Mucosa of descending colon (tissue), 3 donors: ENCODE data around the gene TROAP. TPM values are rescaled to one million over a fixed set of nuclear protein-coding genes. Genes with fewer than 3 reads are reported as not detected.

ENCODE experiments used
- ATAC-seq: fragments of 200-7000 bp; cut with Tn5 transposase; one replicate; pipeline ENCODE4 v1.9.1; 2020; ENCODE audit warnings: mild to moderate bottlenecking, moderate library complexity
- DNase-seq, 3 donors: peaks; one replicate each; pipeline ENCODE4 v3.0.0-alpha.2; 2020
- H3K36me3 ChIP-seq: fragments of 200-600 bp; one replicate; pipeline ENCODE4 v1.8.0; 2021; ENCODE audit warnings: low read depth, mild to moderate bottlenecking
- H3K4me1 ChIP-seq: fragments of 200-600 bp; one replicate; pipeline ENCODE4 v1.8.0; 2021; ENCODE audit warnings: low read depth, mild to moderate bottlenecking
- H3K4me3 ChIP-seq: fragments of 200-600 bp; one replicate; pipeline ENCODE4 v1.8.0; 2021; ENCODE audit warnings: mild to moderate bottlenecking
- H3K9me3 ChIP-seq: fragments of 200-600 bp; one replicate; pipeline ENCODE4 v1.8.0; 2021; ENCODE audit warnings: mild to moderate bottlenecking
- CTCF ChIP-seq: fragments of 200-600 bp; IDR thresholded peaks from one replicate; pipeline ENCODE4 v1.8.0; 2022; ENCODE audit warnings: antibody characterized with exemption, mild to moderate bottlenecking
- intact Hi-C, 2 donors: fragments of 100-400 bp; cut with DNase I in 1 of 2; cut with micrococcal nuclease in 1 of 2; formaldehyde crosslinking; loops; one replicate each; pipeline versions ENCODE4 v1.11.0 to v1.11.1; 2022; cut with DNase I, micrococcal nuclease
- total RNA-seq, 3 donors: library from RNA; stranded (reverse); fragmentation: NEBNext Ultra II Directional in 2 of 3; extraction: Animal tissue kit (Norgen Biotek cat#: 25700) in 2 of 3; gene quantifications; one replicate each; pipeline versions ENCODE4 v1.2.1 to v1.2.4, GENCODE V29; 2021 to 2023
- donor health status: DM: no; HTN: no; CAD: no; lungs with moderate emphysema.
- donor health status: DM: no; HTN: no; CAD: no.
- donor health status: DM: no; HTN: yes; CAD: no.

Gene TROAP
- total RNA-seq, 3 donors from 2014 or later = 4.4 to 18.8 (median 5.8) TPM

DNA sequence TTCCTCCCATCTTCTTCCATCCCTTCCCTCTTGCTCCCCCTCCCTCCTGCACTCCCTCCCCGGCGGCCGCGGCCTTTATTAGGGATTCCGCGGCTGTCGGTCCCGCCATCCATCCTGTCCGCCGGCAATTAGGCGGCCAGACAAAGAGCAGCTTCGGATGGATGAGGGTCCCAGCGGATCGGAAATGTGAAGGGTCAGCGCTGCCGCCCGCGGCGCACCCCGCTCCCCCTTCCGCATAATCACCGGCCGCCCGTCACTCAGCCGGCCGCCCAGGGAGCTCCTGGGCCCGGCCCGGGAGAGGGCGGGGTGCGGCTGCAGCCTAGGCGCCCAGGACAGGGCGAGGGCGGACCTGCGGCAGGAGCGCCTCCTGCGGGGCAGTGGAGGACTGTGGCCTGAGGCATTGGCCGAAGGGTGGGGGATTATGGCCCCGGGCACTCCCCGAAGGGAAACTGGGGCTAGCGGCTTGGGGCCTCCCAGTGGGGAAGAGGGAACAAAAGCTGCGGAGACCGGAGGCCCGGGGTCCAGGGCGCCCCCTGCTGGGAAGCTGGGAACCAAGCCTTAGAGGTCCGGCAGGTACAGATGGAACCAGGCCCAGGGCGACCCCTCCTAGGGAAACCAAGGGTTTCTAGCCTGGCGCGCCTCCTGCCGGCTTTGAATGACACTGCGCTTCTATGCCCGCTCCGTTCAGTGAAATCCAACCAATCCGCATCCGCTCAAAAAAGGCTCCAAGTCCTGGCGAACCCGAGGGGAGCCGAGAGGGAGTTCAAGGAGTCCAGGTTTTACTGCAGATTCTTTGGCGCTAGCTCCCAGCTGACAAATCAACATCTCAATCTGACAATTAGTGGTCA, 19.2 kb downstream of the TROAP start:
- intact Hi-C loops = loop anchor here in 1 of 2 donors (10.0 kb wide), 1 partner anchor 57 kb away; no protein-coding TSS in a partner anchor
- H3K36me3 ChIP-seq = no peaks in the 10 kb centered on the region
- peak; percentile 80 for ATAC-seq
- no peak overlapping the region for H3K4me3 ChIP-seq
- H3K9me3 ChIP-seq = no peaks in the 10 kb centered on the region
- H3K4me1 ChIP-seq = peaks cover 47% of the 10 kb centered on the region
- peak; percentile 83 to 88 (median 86) for DNase-seq
- TF ChIP-seq CTCF = peak; percentile 84

DNA sequence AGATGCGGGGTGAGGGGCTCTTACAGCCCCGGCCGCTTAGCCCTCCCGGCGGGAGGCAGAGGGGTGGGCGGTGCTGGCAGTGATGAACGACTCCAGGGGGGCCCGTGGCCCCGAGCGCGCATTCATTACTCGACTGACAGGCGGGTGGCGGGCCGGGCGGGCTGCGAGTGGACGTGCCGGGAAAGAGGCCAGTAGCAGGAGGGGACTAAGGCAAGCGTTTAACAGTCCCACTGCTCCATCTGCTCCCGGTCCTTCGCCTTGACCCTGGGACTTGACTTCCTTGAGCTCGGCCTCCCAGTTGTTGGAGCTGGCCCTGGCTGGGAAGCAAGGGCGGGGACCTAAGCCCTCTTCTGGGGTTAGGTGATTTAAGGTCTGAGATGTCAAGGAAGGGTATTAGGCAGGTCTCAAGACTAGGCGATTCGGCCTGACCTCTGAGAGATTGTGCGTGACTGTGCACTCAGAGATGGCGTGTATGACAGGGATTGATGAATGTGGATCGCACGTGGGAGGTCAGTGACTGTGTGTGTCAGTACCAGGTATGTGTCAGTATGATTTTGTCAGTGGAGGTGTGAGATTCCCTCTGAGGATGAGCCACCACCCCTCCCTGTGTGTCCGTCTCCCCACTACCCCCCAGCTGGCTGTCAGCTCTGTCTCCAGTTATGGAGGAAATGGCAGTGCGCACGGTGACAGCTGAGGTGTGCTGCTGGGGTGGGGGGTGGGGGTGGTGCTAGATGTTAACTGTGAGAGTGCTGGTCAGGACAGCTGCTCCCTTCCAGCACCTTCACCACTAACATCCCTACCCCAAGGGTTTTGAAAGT, 20.1 kb downstream of the TROAP start:
- no peak overlapping the region for H3K4me3 ChIP-seq
- TF ChIP-seq CTCF = no peak
- intact Hi-C loops = loop anchor here in 1 of 2 donors (10.0 kb wide), 1 partner anchor 58 kb away; no protein-coding TSS in a partner anchor
- no peaks in the 10 kb centered on the region for H3K9me3 ChIP-seq
- DNase-seq (no peak), ATAC-seq (no peak)
- H3K36me3 ChIP-seq = no peaks in the 10 kb centered on the region
- H3K4me1 ChIP-seq = peaks cover 55% of the 10 kb centered on the region

- Histone ChIP-seq H3K4me1 (peaks cover 51% of the 10 kb centered on the region), H3K36me3 (no peaks in the 10 kb centered on the region), H3K9me3 (no peaks in the 10 kb centered on the region), H3K4me3 (no peak overlapping the region)
- no peak for ATAC-seq
- no peak for DNase-seq
- intact Hi-C loops = loop anchor here in 1 of 2 donors (10.0 kb wide), 1 partner anchor 60 kb away; no protein-coding TSS in a partner anchor
- TF ChIP-seq CTCF = no peak
These were observed 21.5 kb downstream of the TROAP start for GRCh38 chr12:49344486-49345050.

DNA sequence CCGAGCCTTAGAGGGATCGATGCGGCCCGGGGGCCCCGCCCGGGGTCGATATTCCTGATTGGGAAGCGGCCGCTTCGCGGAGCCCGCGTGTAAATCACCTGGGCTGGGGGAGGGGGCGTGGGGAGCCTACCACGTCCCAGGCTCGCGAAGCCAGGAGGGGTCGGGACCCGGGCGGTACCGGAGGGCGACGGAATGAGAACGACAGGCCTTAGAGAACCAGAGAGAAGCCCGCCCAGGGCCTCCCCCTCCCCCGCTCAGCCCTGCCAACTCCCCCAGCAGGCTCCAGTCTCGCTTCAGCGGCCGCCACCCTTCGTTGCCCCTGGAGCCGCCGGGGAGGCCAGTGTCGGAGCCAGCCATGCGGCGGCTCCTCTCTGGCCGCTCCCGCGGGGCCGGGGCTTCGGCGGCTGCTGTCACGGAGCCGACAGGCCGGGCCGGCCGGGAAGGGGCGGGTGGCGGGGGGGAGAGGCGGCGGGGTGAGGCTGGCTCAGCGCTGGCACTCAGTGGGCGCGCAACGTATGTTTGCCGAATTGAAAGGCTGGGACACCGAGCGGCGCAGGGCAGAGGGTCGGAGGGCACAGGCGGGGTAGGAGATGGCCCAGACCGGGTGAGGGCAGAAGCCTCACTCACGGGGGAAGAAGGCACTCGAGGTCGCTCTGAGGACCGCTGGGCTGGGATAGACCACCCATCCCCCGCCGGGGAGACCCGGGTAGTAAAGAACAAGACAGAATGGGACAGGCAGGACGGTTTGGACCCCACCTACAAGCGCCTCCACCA, 22.2 kb downstream of the TROAP start:
- intact Hi-C loops = loop anchor here in 1 of 2 donors (10.0 kb wide), 1 partner anchor 60 kb away; no protein-coding TSS in a partner anchor
- DNase-seq (no peak), ATAC-seq (no peak)

More for the DNA sequence above, 22.2 kb downstream of the TROAP start:
- Histone ChIP-seq H3K4me3 (no peak overlapping the region), H3K9me3 (no peaks in the 10 kb centered on the region), H3K36me3 (no peaks in the 10 kb centered on the region), H3K4me1 (peaks cover 51% of the 10 kb centered on the region)
- no peak for TF ChIP-seq CTCF
